ENCODE data around the gene DGKQ.

GRCh38 chr4:1009542-1010394 lies 36.4 kb upstream of the DGKQ start:
- TF ChIP-seq, protein P1, sequence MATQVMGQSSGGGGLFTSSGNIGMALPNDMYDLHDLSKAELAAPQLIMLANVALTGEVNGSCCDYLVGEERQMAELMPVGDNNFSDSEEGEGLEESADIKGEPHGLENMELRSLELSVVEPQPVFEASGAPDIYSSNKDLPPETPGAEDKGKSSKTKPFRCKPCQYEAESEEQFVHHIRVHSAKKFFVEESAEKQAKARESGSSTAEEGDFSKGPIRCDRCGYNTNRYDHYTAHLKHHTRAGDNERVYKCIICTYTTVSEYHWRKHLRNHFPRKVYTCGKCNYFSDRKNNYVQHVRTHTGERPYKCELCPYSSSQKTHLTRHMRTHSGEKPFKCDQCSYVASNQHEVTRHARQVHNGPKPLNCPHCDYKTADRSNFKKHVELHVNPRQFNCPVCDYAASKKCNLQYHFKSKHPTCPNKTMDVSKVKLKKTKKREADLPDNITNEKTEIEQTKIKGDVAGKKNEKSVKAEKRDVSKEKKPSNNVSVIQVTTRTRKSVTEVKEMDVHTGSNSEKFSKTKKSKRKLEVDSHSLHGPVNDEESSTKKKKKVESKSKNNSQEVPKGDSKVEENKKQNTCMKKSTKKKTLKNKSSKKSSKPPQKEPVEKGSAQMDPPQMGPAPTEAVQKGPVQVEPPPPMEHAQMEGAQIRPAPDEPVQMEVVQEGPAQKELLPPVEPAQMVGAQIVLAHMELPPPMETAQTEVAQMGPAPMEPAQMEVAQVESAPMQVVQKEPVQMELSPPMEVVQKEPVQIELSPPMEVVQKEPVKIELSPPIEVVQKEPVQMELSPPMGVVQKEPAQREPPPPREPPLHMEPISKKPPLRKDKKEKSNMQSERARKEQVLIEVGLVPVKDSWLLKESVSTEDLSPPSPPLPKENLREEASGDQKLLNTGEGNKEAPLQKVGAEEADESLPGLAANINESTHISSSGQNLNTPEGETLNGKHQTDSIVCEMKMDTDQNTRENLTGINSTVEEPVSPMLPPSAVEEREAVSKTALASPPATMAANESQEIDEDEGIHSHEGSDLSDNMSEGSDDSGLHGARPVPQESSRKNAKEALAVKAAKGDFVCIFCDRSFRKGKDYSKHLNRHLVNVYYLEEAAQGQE (IDR thresholded peaks at IDR 0.05; ENCODE audit: insufficient read depth in 1 of 2, low read depth in 2 of 2, low read length in 2 of 2), result no peak
- TF ChIP-seq POLR2AphosphoS5 (IDR thresholded peaks at IDR 0.05; ENCODE audit: low read depth, low read length) (no peak), TAF1 (IDR thresholded peaks at IDR 0.05; ENCODE audit: borderline replicate concordance, insufficient read depth, low read length) (no peak), SIN3A (IDR thresholded peaks at IDR 0.05; ENCODE audit: borderline replicate concordance, insufficient read depth, low read length) (no peak), FOXP2 (optimal IDR thresholded peaks at IDR 0.05; ENCODE audit: borderline replicate concordance, extremely low read depth, extremely low read length, insufficient read depth) (no peak)
